GM19438 (cell line): ENCODE data around the gene FBXO33.
"Not testable (repeated sequence)": the region's sequence is repeated elsewhere in the genome, so short reads cannot be mapped to it uniquely, and the experiment has no call there.

Source experiments
- ATAC-seq: cut with Tn5 transposase; IDR thresholded peaks from one replicate; pipeline ENCODE4 v1.9.1; 2021; ENCODE audit warnings: low read depth; ENCODE audit not compliant: unreplicated experiment

Gene FBXO33

GRCh38 chr14:39374851-39375250 lies 57.4 kb downstream of the FBXO33 start:
- ATAC-seq, result no peak

GRCh38 chr14:39372656-39373055 lies 59.6 kb downstream of the FBXO33 start:
- ATAC-seq, result no peak

- no peak for ATAC-seq
These were observed 61.8 kb downstream of the FBXO33 start for GRCh38 chr14:39370415-39370814.

- ATAC-seq, result no peak
These were observed 63.2 kb downstream of the FBXO33 start for GRCh38 chr14:39369029-39369428.

- ATAC-seq, result no peak
These were observed 63.8 kb downstream of the FBXO33 start for GRCh38 chr14:39368261-39368959.

- no peak for ATAC-seq
These were observed 64.9 kb downstream of the FBXO33 start for GRCh38 chr14:39367387-39367751.

- no peak for ATAC-seq
These were observed 65.5 kb downstream of the FBXO33 start for GRCh38 chr14:39366460-39367386.

GRCh38 chr14:39365354-39365753 lies 66.9 kb downstream of the FBXO33 start:
- no peak for ATAC-seq

- ATAC-seq, result no peak
These were observed 67.7 kb downstream of the FBXO33 start for GRCh38 chr14:39364509-39364908.

GRCh38 chr14:39361556-39361955 lies 70.7 kb downstream of the FBXO33 start:
- ATAC-seq, result not testable (repeated sequence)

GRCh38 chr14:39360316-39360715 lies 71.9 kb downstream of the FBXO33 start:
- no peak for ATAC-seq

- not testable (repeated sequence) for ATAC-seq
These were observed 73.2 kb downstream of the FBXO33 start for GRCh38 chr14:39359069-39359468.

GRCh38 chr14:39351708-39352107 lies 80.5 kb downstream of the FBXO33 start:
- ATAC-seq, result no peak

- ATAC-seq, result no peak
These were observed 81.4 kb downstream of the FBXO33 start for GRCh38 chr14:39350866-39351265.
